Measurements from ENCODE around the gene KRT86. TPM values are rescaled to one million over a fixed set of nuclear protein-coding genes. Genes with fewer than 3 reads are reported as not detected.
"Not testable (repeated sequence)": the region's sequence is repeated elsewhere in the genome, so short reads cannot be mapped to it uniquely, and the experiment has no call there.

The KRT86 gene
- total RNA-seq, 3 donors from 2014 or later (not counting 1 experiment from before 2014, with no cell fraction given) = 2.0 to 3.6 (median 2.7) TPM

- intact Hi-C loops (cut with micrococcal nuclease) = no loop called here
- Mint-ChIP-seq H3K36me3 (no peaks in the 10 kb centered on the region), H3K4me3 (no peak overlapping the region), H3K4me1 (peaks cover 0 to 11% of the 10 kb centered on the region in 2 donors), H3K27me3 (ENCODE audit: low read depth in 2 of 2) (peaks cover 61 to 79% of the 10 kb centered on the region in 2 donors), H3K9me3 (no peaks in the 10 kb centered on the region), H3K27ac (no peak overlapping the region)
- no peak for TF ChIP-seq CTCF (IDR thresholded peaks at IDR 0.05)
- Histone ChIP-seq H3K36me3 (ENCODE audit: control insufficient read depth, insufficient read depth, low read length) (no peaks in the 10 kb centered on the region), H3K4me3 (ENCODE audit: low read length) (no peak overlapping the region), H3K9me3 (ENCODE audit: control insufficient read depth, insufficient read depth, low read length) (peaks cover 3% of the 10 kb centered on the region), H3K4me1 (ENCODE audit: control insufficient read depth, insufficient read depth, low read length) (no peaks in the 10 kb centered on the region), H3K27ac (ENCODE audit: low read length) (no peak overlapping the region), H3K27me3 (ENCODE audit: control insufficient read depth, insufficient read depth, low read length) (peaks cover 13% of the 10 kb centered on the region)
- 94% methylated on average over 12 of the region's 12 CpGs for WGBS (ENCODE audit: insufficient coverage)
- DNase-seq (no peak), ATAC-seq (no peak)
Observed at GRCh38 chr12:52344111-52344510, 69.7 kb downstream of the KRT86 start.

GRCh38 chr12:52345041-52345440, 70.6 kb downstream of the KRT86 start:
- intact Hi-C loops (cut with micrococcal nuclease); H3K4me1 ChIP-seq (ENCODE audit: control insufficient read depth, insufficient read depth, low read length); DNase-seq; ATAC-seq; H3K4me3 Mint-ChIP-seq; H3K4me3 ChIP-seq (ENCODE audit: low read length); H3K9me3 Mint-ChIP-seq; H3K9me3 ChIP-seq (ENCODE audit: control insufficient read depth, insufficient read depth, low read length); H3K27ac Mint-ChIP-seq; H3K27ac ChIP-seq (ENCODE audit: low read length); H3K36me3 Mint-ChIP-seq; H3K36me3 ChIP-seq (ENCODE audit: control insufficient read depth, insufficient read depth, low read length): not testable (repeated sequence)
- H3K4me1 Mint-ChIP-seq = peaks cover 0 to 11% of the 10 kb centered on the region in 2 donors
- peaks cover 18% of the 10 kb centered on the region for H3K27me3 ChIP-seq (ENCODE audit: control insufficient read depth, insufficient read depth, low read length)
- peaks cover 60 to 74% of the 10 kb centered on the region in 2 donors for H3K27me3 Mint-ChIP-seq (ENCODE audit: low read depth in 2 of 2)
- 90% methylated on average over 4 of the region's 8 CpGs for WGBS (ENCODE audit: insufficient coverage)

GRCh38 chr12:52346593-52346992, 72.1 kb downstream of the KRT86 start:
- ATAC-seq = no peak
- H3K4me3 Mint-ChIP-seq = no peak overlapping the region

GRCh38 chr12:52347016-52347415, 72.6 kb downstream of the KRT86 start:
- no peak overlapping the region for H3K27ac ChIP-seq (ENCODE audit: low read length)
- no peak for DNase-seq
- H3K9me3 ChIP-seq (ENCODE audit: control insufficient read depth, insufficient read depth, low read length) = peaks cover 3% of the 10 kb centered on the region
- Mint-ChIP-seq H3K4me3 (no peak overlapping the region), H3K36me3 (no peaks in the 10 kb centered on the region), H3K27ac (no peak overlapping the region), H3K27me3 (ENCODE audit: low read depth in 2 of 2) (peaks cover 65 to 75% of the 10 kb centered on the region in 2 donors), H3K9me3 (no peaks in the 10 kb centered on the region), H3K4me1 (peaks cover 6 to 23% of the 10 kb centered on the region in 2 donors)
- H3K4me1 ChIP-seq (ENCODE audit: control insufficient read depth, insufficient read depth, low read length) = peaks cover 15% of the 10 kb centered on the region
- intact Hi-C loops (cut with micrococcal nuclease) = no loop called here
- H3K36me3 ChIP-seq (ENCODE audit: control insufficient read depth, insufficient read depth, low read length) = no peaks in the 10 kb centered on the region
- no peak for ATAC-seq
- no peak overlapping the region for H3K4me3 ChIP-seq (ENCODE audit: low read length)
- peaks cover 29% of the 10 kb centered on the region for H3K27me3 ChIP-seq (ENCODE audit: control insufficient read depth, insufficient read depth, low read length)
- WGBS (ENCODE audit: insufficient coverage) = 78% methylated on average over 9 of the region's 9 CpGs
- no peak for TF ChIP-seq CTCF (IDR thresholded peaks at IDR 0.05)

More at GRCh38 chr12:52346593-52346992, 72.1 kb downstream of the KRT86 start:
- Histone ChIP-seq H3K4me1 (ENCODE audit: control insufficient read depth, insufficient read depth, low read length) (peaks cover 11% of the 10 kb centered on the region), H3K4me3 (ENCODE audit: low read length) (no peak overlapping the region), H3K27ac (ENCODE audit: low read length) (no peak overlapping the region), H3K36me3 (ENCODE audit: control insufficient read depth, insufficient read depth, low read length) (no peaks in the 10 kb centered on the region), H3K9me3 (ENCODE audit: control insufficient read depth, insufficient read depth, low read length) (peaks cover 3% of the 10 kb centered on the region), H3K27me3 (ENCODE audit: control insufficient read depth, insufficient read depth, low read length) (peaks cover 29% of the 10 kb centered on the region)
- H3K27me3 Mint-ChIP-seq (ENCODE audit: low read depth in 2 of 2) = peaks cover 65 to 79% of the 10 kb centered on the region in 2 donors
- no peak for DNase-seq
- no peaks in the 10 kb centered on the region for H3K36me3 Mint-ChIP-seq
- peaks cover 2 to 19% of the 10 kb centered on the region in 2 donors for H3K4me1 Mint-ChIP-seq
- intact Hi-C loops (cut with micrococcal nuclease) = no loop called here
- 16% methylated on average over 4 of the region's 4 CpGs for WGBS (ENCODE audit: insufficient coverage)
- H3K27ac Mint-ChIP-seq = no peak overlapping the region
- no peaks in the 10 kb centered on the region for H3K9me3 Mint-ChIP-seq
- TF ChIP-seq CTCF (IDR thresholded peaks at IDR 0.05) = no peak
